Fibroblast of the aortic adventitia (primary cell): Measurements from ENCODE around the gene TMEM151B. TPM values are rescaled to one million over a fixed set of nuclear protein-coding genes. Genes with fewer than 3 reads are reported as not detected.

ENCODE experiments used
- DNase-seq: peaks from one replicate; pipeline ENCODE4 v3.0.0-alpha.2; 2010; ENCODE audit warnings: low read depth
- H3K4me3 ChIP-seq: 2 replicates; pipeline ENCODE4 v1.5.1; 2011; ENCODE audit warnings: low read depth, mild to moderate bottlenecking, control low read depth, low read length, moderate library complexity
- total RNA-seq: library from RNA; depleted of rRNA; stranded (reverse); fragments of >200 nt; gene quantifications from 2 replicates; pipeline ENCODE4 v1.2.3, GENCODE V29; 2012; ENCODE audit warnings: low replicate concordance
- TF ChIP-seq, protein P1 (sequence below): IDR thresholded peaks from 2 replicates; pipeline ENCODE4 v1.5.1; 2011; ENCODE audit warnings: mild to moderate bottlenecking, low read length, control low read depth, inconsistent platforms; ENCODE audit not compliant: insufficient read depth

TMEM151B gene
- total RNA-seq, 1 donor, result not detected

DNA sequence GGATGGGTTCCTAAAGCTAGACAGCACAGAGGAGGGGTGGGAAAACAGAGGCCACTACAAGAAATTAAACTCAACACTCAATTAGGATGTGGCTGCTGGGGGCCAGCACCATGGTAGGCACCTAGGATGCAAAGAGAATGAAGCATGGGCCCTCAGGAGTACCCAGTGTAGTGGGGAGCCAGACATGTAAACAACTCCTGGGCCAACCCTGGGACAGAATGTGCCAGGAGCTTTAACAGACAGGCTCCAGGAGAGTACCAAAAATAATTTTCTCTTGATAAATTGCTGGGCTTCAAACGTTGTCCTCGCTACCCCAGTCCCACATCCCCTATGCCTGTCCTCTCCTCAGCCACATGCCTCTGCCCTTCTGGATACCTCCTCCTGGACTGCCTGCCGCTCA lies 1.7 kb downstream of the TMEM151B start:
- TF ChIP-seq, protein P1, sequence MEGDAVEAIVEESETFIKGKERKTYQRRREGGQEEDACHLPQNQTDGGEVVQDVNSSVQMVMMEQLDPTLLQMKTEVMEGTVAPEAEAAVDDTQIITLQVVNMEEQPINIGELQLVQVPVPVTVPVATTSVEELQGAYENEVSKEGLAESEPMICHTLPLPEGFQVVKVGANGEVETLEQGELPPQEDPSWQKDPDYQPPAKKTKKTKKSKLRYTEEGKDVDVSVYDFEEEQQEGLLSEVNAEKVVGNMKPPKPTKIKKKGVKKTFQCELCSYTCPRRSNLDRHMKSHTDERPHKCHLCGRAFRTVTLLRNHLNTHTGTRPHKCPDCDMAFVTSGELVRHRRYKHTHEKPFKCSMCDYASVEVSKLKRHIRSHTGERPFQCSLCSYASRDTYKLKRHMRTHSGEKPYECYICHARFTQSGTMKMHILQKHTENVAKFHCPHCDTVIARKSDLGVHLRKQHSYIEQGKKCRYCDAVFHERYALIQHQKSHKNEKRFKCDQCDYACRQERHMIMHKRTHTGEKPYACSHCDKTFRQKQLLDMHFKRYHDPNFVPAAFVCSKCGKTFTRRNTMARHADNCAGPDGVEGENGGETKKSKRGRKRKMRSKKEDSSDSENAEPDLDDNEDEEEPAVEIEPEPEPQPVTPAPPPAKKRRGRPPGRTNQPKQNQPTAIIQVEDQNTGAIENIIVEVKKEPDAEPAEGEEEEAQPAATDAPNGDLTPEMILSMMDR, result no peak
- no peak for DNase-seq
- H3K4me3 ChIP-seq, result no peak overlapping the region

DNA sequence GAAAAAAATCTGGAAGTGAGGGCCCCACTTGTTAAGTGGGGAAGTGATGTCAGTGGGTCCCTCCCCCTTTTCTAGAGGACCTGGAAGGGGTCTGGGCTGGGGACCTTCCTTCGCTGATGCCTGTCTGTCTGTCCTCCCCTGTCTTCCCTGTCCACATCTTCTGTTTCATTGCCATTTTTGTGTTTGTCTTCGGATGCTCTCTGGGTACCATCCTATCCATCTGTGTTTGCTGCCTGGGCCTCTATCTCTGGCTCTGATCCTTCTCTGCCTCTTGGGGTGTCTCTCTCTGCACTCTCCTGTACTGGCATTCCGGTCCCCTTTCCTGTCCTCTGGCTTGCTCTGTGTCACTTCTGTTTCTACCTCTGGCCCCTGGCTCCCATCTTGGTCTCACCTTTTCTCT lies 2.3 kb downstream of the TMEM151B start:
- TF ChIP-seq, protein P1, result no peak
- H3K4me3 ChIP-seq, result no peak overlapping the region
- DNase-seq, result no peak

DNA sequence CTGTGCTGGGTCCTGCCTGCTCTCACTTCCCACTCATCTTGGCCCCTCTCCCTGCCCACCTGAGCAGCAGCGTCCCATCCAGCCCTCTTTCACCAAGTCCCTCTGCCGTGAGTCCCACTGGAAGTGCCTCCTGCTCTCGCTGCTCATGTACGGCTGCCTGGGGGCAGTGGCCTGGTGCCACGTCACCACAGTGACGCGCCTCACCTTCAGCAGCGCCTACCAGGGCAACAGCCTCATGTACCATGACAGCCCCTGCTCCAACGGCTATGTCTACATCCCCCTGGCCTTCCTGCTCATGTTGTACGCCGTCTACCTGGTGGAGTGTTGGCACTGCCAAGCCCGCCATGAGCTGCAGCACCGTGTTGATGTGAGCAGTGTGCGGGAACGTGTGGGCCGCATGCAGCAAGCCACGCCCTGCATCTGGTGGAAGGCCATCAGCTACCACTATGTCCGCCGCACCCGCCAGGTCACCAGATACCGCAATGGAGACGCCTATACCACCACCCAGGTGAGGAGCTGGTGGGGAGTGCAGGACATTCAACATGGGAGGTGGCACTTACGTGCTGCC lies 2.8 kb downstream of the TMEM151B start:
- TF ChIP-seq, protein P1, result no peak
- no peak overlapping the region for H3K4me3 ChIP-seq
- DNase-seq, result no peak

DNA sequence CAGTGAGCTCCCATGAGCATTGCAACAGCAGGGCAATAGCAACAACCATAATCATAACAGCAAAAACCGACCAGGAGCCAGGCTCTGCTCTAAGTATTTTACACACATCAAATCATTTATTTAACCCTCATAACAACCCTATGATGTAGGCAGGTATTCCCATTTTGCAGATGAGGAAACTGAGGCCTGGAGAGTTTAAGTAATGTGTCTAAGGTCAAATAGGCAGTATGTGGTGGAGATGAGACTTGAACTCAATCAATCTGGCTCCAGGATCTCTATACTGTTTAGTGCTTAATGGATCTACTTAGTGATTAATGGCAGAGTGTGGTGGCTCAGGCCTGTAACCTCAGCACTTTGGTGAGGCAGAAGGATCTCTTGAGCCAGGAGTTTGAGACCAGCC lies 3.4 kb downstream of the TMEM151B start:
- TF ChIP-seq, protein P1, result no peak
- no peak overlapping the region for H3K4me3 ChIP-seq
- DNase-seq, result no peak

DNA sequence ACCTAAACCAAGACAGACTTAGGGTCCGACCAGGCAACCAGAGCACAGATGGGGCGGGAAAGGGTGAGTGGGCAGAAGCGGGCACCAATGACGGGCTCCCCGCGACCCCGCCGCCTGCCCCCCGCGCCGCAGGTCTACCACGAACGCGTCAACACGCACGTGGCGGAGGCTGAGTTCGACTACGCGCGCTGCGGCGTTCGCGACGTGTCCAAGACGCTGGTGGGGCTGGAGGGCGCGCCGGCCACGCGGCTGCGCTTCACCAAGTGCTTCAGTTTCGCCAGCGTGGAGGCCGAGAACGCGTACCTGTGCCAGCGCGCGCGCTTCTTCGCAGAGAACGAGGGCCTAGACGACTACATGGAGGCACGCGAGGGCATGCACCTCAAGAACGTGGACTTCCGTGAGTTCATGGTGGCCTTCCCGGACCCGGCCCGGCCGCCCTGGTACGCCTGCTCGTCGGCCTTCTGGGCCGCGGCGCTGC lies 5.1 kb downstream of the TMEM151B start:
- TF ChIP-seq, protein P1, result no peak
- no peak overlapping the region for H3K4me3 ChIP-seq
- no peak for DNase-seq

DNA sequence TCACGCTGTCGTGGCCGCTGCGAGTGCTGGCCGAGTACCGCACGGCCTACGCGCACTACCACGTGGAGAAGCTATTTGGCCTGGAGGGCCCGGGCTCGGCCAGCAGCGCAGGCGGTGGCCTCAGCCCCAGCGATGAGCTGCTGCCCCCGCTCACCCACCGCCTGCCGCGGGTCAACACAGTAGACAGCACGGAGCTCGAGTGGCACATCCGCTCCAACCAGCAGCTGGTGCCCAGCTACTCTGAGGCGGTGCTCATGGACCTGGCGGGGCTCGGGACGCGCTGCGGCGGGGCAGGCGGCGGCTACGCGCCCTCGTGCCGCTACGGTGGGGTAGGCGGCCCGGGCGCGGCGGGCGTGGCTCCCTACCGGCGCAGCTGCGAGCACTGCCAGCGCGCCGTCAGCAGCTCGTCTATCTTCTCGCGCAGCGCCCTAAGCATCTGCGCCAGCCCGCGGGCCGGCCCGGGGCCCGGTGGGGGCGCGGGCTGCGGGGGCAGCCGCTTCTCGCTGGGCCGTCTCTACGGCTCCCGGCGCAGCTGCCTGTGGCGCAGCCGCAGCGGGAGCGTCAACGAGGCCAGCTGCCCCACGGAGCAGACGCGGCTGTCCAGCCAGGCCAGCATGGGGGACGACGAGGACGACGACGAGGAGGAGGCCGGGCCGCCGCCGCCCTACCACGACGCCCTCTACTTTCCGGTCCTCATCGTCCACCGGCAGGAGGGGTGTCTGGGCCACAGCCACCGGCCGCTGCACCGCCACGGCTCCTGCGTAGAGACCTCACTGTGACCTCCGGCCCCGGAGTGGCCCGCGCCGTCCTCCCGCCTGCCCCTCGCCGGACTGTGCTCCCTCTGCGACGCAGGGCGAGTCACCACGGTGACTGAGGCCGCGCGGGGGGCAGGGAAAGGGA lies 5.7 kb downstream of the TMEM151B start:
- no peak for DNase-seq
- TF ChIP-seq, protein P1, result no peak
- no peak overlapping the region for H3K4me3 ChIP-seq
